WI38 (cell line): Measurements from ENCODE around the gene KIDINS220.

Source experiments
- H3K4me3 ChIP-seq: 2 replicates; pipeline ENCODE4 v1.5.1; 2011; ENCODE audit warnings: low read depth, mild to moderate bottlenecking, control low read depth, low read length
- CTCF ChIP-seq: IDR thresholded peaks from 2 replicates; pipeline ENCODE4 v1.5.1; 2012; ENCODE audit warnings: low read depth, mild to moderate bottlenecking, control low read depth, low read length

The KIDINS220 gene

GRCh38 chr2:8721410-8721809, 116.0 kb downstream of the KIDINS220 start:
- no peak for TF ChIP-seq CTCF
- H3K4me3 ChIP-seq, result no peak overlapping the region

- TF ChIP-seq CTCF, result no peak
- H3K4me3 ChIP-seq, result no peak overlapping the region
Measured at GRCh38 chr2:8720741-8721140, 116.7 kb downstream of the KIDINS220 start.

GRCh38 chr2:8719528-8719927, 117.9 kb downstream of the KIDINS220 start:
- no peak for TF ChIP-seq CTCF
- no peak overlapping the region for H3K4me3 ChIP-seq

GRCh38 chr2:8714971-8715370, 122.4 kb downstream of the KIDINS220 start:
- TF ChIP-seq CTCF, result no peak
- no peak overlapping the region for H3K4me3 ChIP-seq

- no peak for TF ChIP-seq CTCF
- no peak overlapping the region for H3K4me3 ChIP-seq
Measured at GRCh38 chr2:8714283-8714682, 123.1 kb downstream of the KIDINS220 start.

GRCh38 chr2:8710951-8711350, 126.5 kb downstream of the KIDINS220 start:
- no peak overlapping the region for H3K4me3 ChIP-seq
- no peak for TF ChIP-seq CTCF

GRCh38 chr2:8709611-8710010, 127.8 kb downstream of the KIDINS220 start:
- H3K4me3 ChIP-seq, result no peak overlapping the region
- no peak for TF ChIP-seq CTCF
